Pancreas (tissue), 10 donors: ENCODE data around the gene AOC1. TPM values are rescaled to one million over a fixed set of nuclear protein-coding genes. Genes with fewer than 3 reads are reported as not detected.

Experiments used
- ATAC-seq, 4 donors: fragments of 200-7000 bp; cut with Tn5 transposase; one replicate each; pipeline versions ENCODE4 v1.8.0 to v1.9.1; 2020; ENCODE audit warnings: mild to moderate bottlenecking in 4 of 4, moderate library complexity in 4 of 4
- DNase-seq, 6 donors: peaks; one replicate each; pipeline ENCODE4 v3.0.0-alpha.2; 2020
- FAIRE-seq: peaks from 2 replicates; lab custom pipeline; 2012; peaks lifted over from hg19 to GRCh38; lab: Jason Lieb, UNC
- H3K27ac ChIP-seq, 4 donors: fragments of 200-600 bp; sonication (generic); 1 replicate in 3 of 4; 2 replicates in 1 of 4; pipeline versions ENCODE4 v1.5.0 to v1.8.0; 2020
- H3K27me3 ChIP-seq, 4 donors: fragments of 200-600 bp; one replicate each; pipeline ENCODE4 v1.8.0; 2021
- H3K36me3 ChIP-seq, 3 donors: fragments of 200-600 bp; sonication (generic) in 1 of 3; one replicate each; pipeline versions ENCODE4 v1.5.0 to v1.8.0; 2020 to 2021
- H3K4me1 ChIP-seq, 3 donors: fragments of 200-600 bp; one replicate each; pipeline ENCODE4 v1.8.0; 2021
- H3K4me3 ChIP-seq, 4 donors: fragments of 200-600 bp; sonication (generic) in 2 of 4; one replicate each; pipeline versions ENCODE4 v1.5.0 to v1.8.0; 2020 to 2021
- H3K9me3 ChIP-seq, 4 donors: fragments of 200-600 bp; one replicate each; pipeline ENCODE4 v1.8.0; 2021
- CTCF ChIP-seq, 4 donors: fragments of 200-600 bp; sonication (generic) in 3 of 4; IDR thresholded peaks; one replicate each; pipeline versions ENCODE4 v1.5.0 to v1.8.0; 2021; ENCODE audit warnings: antibody characterized with exemption in 4 of 4
- WGBS, 2 donors: extraction: QIAGEN DNeasy Blood & Tissue Kit; methylation state at CpG; one replicate each; pipeline ENCODE4 v1.1.7; 2013; 5-methylcytosine and 5-hydroxymethylcytosine counted together
- intact Hi-C, 3 donors: fragments of 100-400 bp; cut with DNase I; formaldehyde crosslinking; loops; one replicate each; pipeline versions ENCODE4 v1.11.1 to v1.14.2; 2022
- polyA plus RNA-seq, 2 donors: library from polyadenylated mRNA; stranded (reverse); fragments of 200-250 nt; gene quantifications; one replicate each; pipeline ENCODE4 v1.2.3, GENCODE V29; 2013
- total RNA-seq, 6 donors: library from RNA; stranded (reverse); fragmentation: NEBNext Ultra II Directional in 4 of 6; extraction: Animal tissue kit (Norgen Biotek cat#: 25700) in 4 of 6; gene quantifications; one replicate each; pipeline versions ENCODE4 v1.2.1 to v1.2.4, GENCODE V29; 2021 to 2023
- donor health status: healthy with polysubstance abuse.
- donor health status: DM: no; HTN: no; CAD: no; lungs with moderate emphysema.
- donor health status: DM: no; HTN: no; CAD: no.
- donor health status: control.
- donor health status: control.
- donor health status: Bipolar disorder and iron deficiency.
- donor health status: DM: yes; HTN: yes; CAD: no.
- donor health status: DM: no; HTN: no; CAD: no.
- donor health status: DM: no; HTN: no; CAD: no.
- donor health status: DM: yes; HTN: yes; CAD: no.

The AOC1 gene
- total and polyA plus RNA-seq, 8 donors, result 0.12 to 7.1 (median 0.43) TPM

GRCh38 chr7:150820578-150821198, 31.6 kb upstream of the AOC1 start:
- Histone ChIP-seq H3K27ac (no peak overlapping the region), H3K4me3 (no peak overlapping the region), H3K9me3 (no peaks in the 10 kb centered on the region), H3K4me1 (no peaks in the 10 kb centered on the region), H3K36me3 (no peaks in the 10 kb centered on the region), H3K27me3 (no peaks in the 10 kb centered on the region)
- intact Hi-C loops, result no loop called here
- WGBS, 2 donors, result 58 to 71% methylated on average over 7 of the region's 7 CpGs
- ATAC-seq, result no peak
- TF ChIP-seq CTCF (IDR thresholded peaks at IDR 0.05), result no peak
- no peak for DNase-seq
- FAIRE-seq, result no peak

- no peaks in the 10 kb centered on the region for H3K4me1 ChIP-seq
- intact Hi-C loops, result no loop called here
- ATAC-seq, result peak in 1 of 4 donors; percentile 15
- H3K4me3 ChIP-seq, result no peak overlapping the region
- WGBS, 2 donors, result 76 to 83% methylated on average over 8 of the region's 8 CpGs
- H3K27me3 ChIP-seq, result no peaks in the 10 kb centered on the region
- TF ChIP-seq CTCF (IDR thresholded peaks at IDR 0.05), result no peak
- H3K27ac ChIP-seq, result no peak overlapping the region
- H3K36me3 ChIP-seq, result no peaks in the 10 kb centered on the region
- no peak for FAIRE-seq
- DNase-seq, result no peak
- no peaks in the 10 kb centered on the region for H3K9me3 ChIP-seq
Measured at GRCh38 chr7:150823043-150823442, 29.3 kb upstream of the AOC1 start.

GRCh38 chr7:150823484-150824126, 28.7 kb upstream of the AOC1 start:
- Histone ChIP-seq H3K4me3 (no peak overlapping the region), H3K27me3 (no peaks in the 10 kb centered on the region), H3K9me3 (no peaks in the 10 kb centered on the region), H3K36me3 (no peaks in the 10 kb centered on the region), H3K4me1 (no peaks in the 10 kb centered on the region), H3K27ac (no peak overlapping the region)
- intact Hi-C loops, result no loop called here
- ATAC-seq, result peak in 1 of 4 donors; percentile 56
- no peak for TF ChIP-seq CTCF (IDR thresholded peaks at IDR 0.05)
- FAIRE-seq, result no peak
- DNase-seq, result no peak
- 78 to 87% methylated on average over 10 of the region's 10 CpGs for WGBS, 2 donors

GRCh38 chr7:150824379-150825177, 27.7 kb upstream of the AOC1 start:
- no peak overlapping the region for H3K27ac ChIP-seq
- no peaks in the 10 kb centered on the region for H3K27me3 ChIP-seq
- 87 to 89% methylated on average over 20 of the region's 20 CpGs for WGBS, 2 donors
- ATAC-seq, result no peak
- intact Hi-C loops, result no loop called here
- DNase-seq, result no peak
- H3K9me3 ChIP-seq, result no peaks in the 10 kb centered on the region
- no peak overlapping the region for H3K4me3 ChIP-seq
- no peak for TF ChIP-seq CTCF (IDR thresholded peaks at IDR 0.05)
- no peaks in the 10 kb centered on the region for H3K4me1 ChIP-seq
- H3K36me3 ChIP-seq, result no peaks in the 10 kb centered on the region
- no peak for FAIRE-seq
